ENCODE data around the gene GMDS.
"Not testable (repeated sequence)": the region's sequence is repeated elsewhere in the genome, so short reads cannot be mapped to it uniquely, and the experiment has no call there.

GMDS gene

DNA sequence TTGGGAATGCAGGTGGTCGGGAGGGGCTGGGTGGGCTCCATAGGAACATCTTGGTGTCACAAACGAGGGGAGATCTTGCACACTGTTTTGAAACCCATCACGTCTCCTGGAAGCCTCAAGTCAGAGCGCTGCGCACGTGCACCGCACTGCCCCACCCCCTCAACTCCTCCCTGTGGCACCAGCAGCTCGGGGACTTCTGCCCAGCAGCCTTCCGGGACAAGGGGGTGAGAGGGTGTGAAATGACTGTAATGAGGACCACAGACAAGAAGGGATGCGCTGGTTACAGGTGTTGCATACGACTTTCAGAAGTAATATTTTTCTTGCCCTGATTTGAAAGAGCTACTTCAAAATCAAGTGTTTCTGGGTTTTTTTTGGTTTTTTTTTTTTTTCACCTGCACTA is 575.4 kb downstream of the GMDS start:
- Histone ChIP-seq H3K27ac (ENCODE audit: low read length) (no peak overlapping the region), H3K79me2 (ENCODE audit: insufficient read depth, low read length) (no peaks in the 10 kb centered on the region), H2AFZ (ENCODE audit: low read depth, low read length) (no peak overlapping the region), H3K9me3 (ENCODE audit: insufficient read depth, low read length, severe bottlenecking) (no peaks in the 10 kb centered on the region), H3K4me3 (ENCODE audit: low read depth in 1 of 2, low read length in 2 of 2) (no peak overlapping the region), H3K27me3 (ENCODE audit: insufficient read depth, low read length, poor library complexity) (no peaks in the 10 kb centered on the region), H3K4me1 (ENCODE audit: insufficient read depth, low read length) (peaks cover 6% of the 10 kb centered on the region; the same call in 1 of the 2 replicates), H4K20me1 (ENCODE audit: insufficient read depth, low read length) (no peaks in the 10 kb centered on the region), H3K4me2 (ENCODE audit: insufficient read depth, low read length) (no peak overlapping the region), H3K9ac (ENCODE audit: low read depth, low read length) (no peak overlapping the region), H3K36me3 (ENCODE audit: insufficient read depth, low read length) (no peaks in the 10 kb centered on the region)
- TF ChIP-seq, protein P1, sequence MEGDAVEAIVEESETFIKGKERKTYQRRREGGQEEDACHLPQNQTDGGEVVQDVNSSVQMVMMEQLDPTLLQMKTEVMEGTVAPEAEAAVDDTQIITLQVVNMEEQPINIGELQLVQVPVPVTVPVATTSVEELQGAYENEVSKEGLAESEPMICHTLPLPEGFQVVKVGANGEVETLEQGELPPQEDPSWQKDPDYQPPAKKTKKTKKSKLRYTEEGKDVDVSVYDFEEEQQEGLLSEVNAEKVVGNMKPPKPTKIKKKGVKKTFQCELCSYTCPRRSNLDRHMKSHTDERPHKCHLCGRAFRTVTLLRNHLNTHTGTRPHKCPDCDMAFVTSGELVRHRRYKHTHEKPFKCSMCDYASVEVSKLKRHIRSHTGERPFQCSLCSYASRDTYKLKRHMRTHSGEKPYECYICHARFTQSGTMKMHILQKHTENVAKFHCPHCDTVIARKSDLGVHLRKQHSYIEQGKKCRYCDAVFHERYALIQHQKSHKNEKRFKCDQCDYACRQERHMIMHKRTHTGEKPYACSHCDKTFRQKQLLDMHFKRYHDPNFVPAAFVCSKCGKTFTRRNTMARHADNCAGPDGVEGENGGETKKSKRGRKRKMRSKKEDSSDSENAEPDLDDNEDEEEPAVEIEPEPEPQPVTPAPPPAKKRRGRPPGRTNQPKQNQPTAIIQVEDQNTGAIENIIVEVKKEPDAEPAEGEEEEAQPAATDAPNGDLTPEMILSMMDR (IDR thresholded peaks at IDR 0.05; ENCODE audit: borderline replicate concordance, extremely low read depth, low read length, poor library complexity, severe bottlenecking) = no peak
- TF ChIP-seq EZH2 (IDR thresholded peaks at IDR 0.05; ENCODE audit: borderline replicate concordance, low read depth, low read length, severe bottlenecking) = no peak
- DNase-seq = no peak
- ATAC-seq (ENCODE audit: insufficient read depth, low read depth) = no peak

DNA sequence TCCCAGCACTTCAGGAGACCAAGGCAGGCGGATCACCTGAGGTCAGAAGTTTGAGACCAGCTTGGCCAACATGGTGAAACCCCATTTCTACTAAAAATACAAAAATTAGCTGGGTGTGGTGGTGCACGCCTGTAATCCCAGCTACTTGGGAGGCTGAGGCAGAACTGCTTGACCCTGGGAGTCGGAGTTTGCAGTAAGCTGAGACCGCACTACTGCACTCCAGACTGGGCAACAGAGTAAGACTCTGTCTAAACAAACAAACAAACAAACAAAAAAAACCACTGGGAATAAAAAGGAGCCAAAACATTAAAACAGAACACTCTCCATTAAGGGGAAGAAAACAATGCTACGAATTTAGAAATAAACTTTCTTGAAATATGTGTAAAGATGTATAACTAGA is 576.9 kb downstream of the GMDS start:
- H3K4me3 ChIP-seq (ENCODE audit: low read depth in 1 of 2, low read length in 2 of 2); H4K20me1 ChIP-seq (ENCODE audit: insufficient read depth, low read length); H3K79me2 ChIP-seq (ENCODE audit: insufficient read depth, low read length); H2AFZ ChIP-seq (ENCODE audit: low read depth, low read length); H3K27me3 ChIP-seq (ENCODE audit: insufficient read depth, low read length, poor library complexity); H3K27ac ChIP-seq (ENCODE audit: low read length); H3K36me3 ChIP-seq (ENCODE audit: insufficient read depth, low read length); H3K4me2 ChIP-seq (ENCODE audit: insufficient read depth, low read length); ATAC-seq (ENCODE audit: insufficient read depth, low read depth); H3K9me3 ChIP-seq (ENCODE audit: insufficient read depth, low read length, severe bottlenecking); H3K4me1 ChIP-seq (ENCODE audit: insufficient read depth, low read length); H3K9ac ChIP-seq (ENCODE audit: low read depth, low read length); DNase-seq: not testable (repeated sequence)

DNA sequence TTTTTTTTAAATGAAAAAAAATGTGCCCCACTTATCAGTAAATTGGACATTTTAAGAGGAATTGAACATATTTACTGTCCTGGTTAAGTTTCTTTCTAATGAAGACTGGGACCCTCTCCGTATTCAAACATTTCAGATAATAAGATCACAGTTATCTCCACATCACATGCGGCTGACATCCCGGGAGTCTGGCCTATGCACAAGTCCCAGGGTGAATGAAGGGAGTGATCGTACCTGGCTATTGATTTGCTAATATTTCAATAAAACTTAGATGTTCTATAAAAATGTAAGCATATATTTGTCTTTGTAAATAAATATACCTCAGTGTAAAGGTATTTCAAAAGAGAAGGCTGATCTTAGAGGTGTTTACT is 577.6 kb downstream of the GMDS start:
- Histone ChIP-seq H3K9ac (ENCODE audit: low read depth, low read length) (no peak overlapping the region), H3K27me3 (ENCODE audit: insufficient read depth, low read length, poor library complexity) (no peaks in the 10 kb centered on the region), H3K4me3 (ENCODE audit: low read depth in 1 of 2, low read length in 2 of 2) (no peak overlapping the region), H4K20me1 (ENCODE audit: insufficient read depth, low read length) (no peaks in the 10 kb centered on the region), H3K79me2 (ENCODE audit: insufficient read depth, low read length) (no peaks in the 10 kb centered on the region), H3K9me3 (ENCODE audit: insufficient read depth, low read length, severe bottlenecking) (no peaks in the 10 kb centered on the region), H2AFZ (ENCODE audit: low read depth, low read length) (no peak overlapping the region), H3K4me1 (ENCODE audit: insufficient read depth, low read length) (peaks cover 6% of the 10 kb centered on the region; the same call in 1 of the 2 replicates), H3K4me2 (ENCODE audit: insufficient read depth, low read length) (no peak overlapping the region), H3K27ac (ENCODE audit: low read length) (no peak overlapping the region), H3K36me3 (ENCODE audit: insufficient read depth, low read length) (no peaks in the 10 kb centered on the region)
- no peak for DNase-seq
- TF ChIP-seq, protein P1 (IDR thresholded peaks at IDR 0.05; ENCODE audit: borderline replicate concordance, extremely low read depth, low read length, poor library complexity, severe bottlenecking) = no peak
- TF ChIP-seq EZH2 (IDR thresholded peaks at IDR 0.05; ENCODE audit: borderline replicate concordance, low read depth, low read length, severe bottlenecking) = no peak
- no peak for ATAC-seq (ENCODE audit: insufficient read depth, low read depth)

DNA sequence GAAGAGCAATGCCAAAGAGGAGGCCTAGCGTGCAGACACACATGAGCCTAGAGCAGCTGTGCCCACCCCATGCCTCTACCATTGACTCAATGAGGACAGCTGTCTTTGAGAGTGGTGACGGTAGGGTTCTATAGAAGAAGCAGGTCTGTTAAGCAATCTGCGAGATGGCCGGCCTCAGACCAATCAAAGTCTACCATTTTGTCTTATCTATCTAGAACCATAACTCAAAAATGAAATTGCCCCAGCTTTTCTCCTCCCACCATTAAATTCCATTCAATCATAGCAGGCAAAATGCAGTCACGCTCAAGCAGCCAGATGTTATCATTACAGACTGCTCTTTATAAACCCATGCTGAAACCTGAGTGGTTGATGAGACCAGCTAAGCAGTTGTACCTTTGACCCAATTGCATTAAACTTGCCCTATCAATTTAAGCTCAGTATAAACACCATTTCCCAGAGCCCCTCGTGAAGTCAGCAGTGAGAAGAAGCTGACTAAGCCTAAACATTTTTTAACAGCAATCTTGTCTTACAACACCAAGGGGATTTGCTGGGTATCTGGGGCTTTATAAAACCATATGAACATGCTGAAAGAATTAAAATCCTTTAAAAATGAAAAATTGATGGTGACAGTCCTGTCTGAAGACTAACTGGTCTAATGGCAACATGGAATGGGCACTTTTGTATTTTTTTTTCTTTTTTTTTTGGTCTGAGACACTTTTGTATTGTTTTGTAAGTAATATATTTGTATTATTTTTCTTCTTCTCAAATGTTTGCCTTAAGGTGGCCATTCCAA is 578.2 kb downstream of the GMDS start:
- no peak overlapping the region for H3K9ac ChIP-seq (ENCODE audit: low read depth, low read length)
- H4K20me1 ChIP-seq (ENCODE audit: insufficient read depth, low read length) = no peaks in the 10 kb centered on the region
- no peaks in the 10 kb centered on the region for H3K27me3 ChIP-seq (ENCODE audit: insufficient read depth, low read length, poor library complexity)
- no peak for ATAC-seq (ENCODE audit: insufficient read depth, low read depth)
- no peak for DNase-seq
- H3K27ac ChIP-seq (ENCODE audit: low read length) = no peak overlapping the region
- H3K4me2 ChIP-seq (ENCODE audit: insufficient read depth, low read length) = no peak overlapping the region
- no peak overlapping the region for H3K4me3 ChIP-seq (ENCODE audit: low read depth in 1 of 2, low read length in 2 of 2)
- no peaks in the 10 kb centered on the region for H3K36me3 ChIP-seq (ENCODE audit: insufficient read depth, low read length)
- TF ChIP-seq, protein P1 (IDR thresholded peaks at IDR 0.05; ENCODE audit: borderline replicate concordance, extremely low read depth, low read length, poor library complexity, severe bottlenecking) = no peak
- no peaks in the 10 kb centered on the region for H3K79me2 ChIP-seq (ENCODE audit: insufficient read depth, low read length)
- H3K4me1 ChIP-seq (ENCODE audit: insufficient read depth, low read length) = peaks cover 6% of the 10 kb centered on the region; the same call in 1 of the 2 replicates
- H2AFZ ChIP-seq (ENCODE audit: low read depth, low read length) = no peak overlapping the region
- no peaks in the 10 kb centered on the region for H3K9me3 ChIP-seq (ENCODE audit: insufficient read depth, low read length, severe bottlenecking)

All from DND-41 (cell line).